HG03108 (cell line): Measurements from ENCODE around the gene RBP3.

Source experiments
- ATAC-seq: cut with Tn5 transposase; IDR thresholded peaks from one replicate; pipeline ENCODE4 v1.9.1; 2021; ENCODE audit warnings: moderate library complexity; ENCODE audit not compliant: unreplicated experiment

The RBP3 gene

DNA sequence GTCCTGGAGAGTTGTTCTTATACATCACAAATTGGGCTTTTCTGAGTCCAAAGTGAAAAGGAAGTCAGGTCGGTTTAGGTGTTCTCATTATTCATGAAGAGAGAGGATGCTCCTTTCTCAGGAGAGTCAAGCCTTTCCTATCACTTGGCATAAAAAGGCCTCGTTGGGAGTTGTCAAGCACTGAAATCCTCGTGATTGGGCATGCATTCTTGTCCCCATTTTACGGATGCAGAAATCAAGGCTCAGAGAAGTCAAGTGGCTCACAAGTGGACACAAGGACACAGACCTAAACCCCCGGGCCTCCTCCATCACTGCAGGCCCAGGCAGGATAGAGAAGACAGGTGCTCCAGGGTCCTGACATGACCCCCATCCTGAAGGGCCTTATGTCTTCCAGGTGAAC lies 8.5 kb downstream of the RBP3 start:
- ATAC-seq = no peak

GRCh38 chr10:47357131-47357582 lies 9.0 kb downstream of the RBP3 start:
- ATAC-seq = no peak

- ATAC-seq = no peak
Observed at GRCh38 chr10:47357911-47358310, 9.7 kb downstream of the RBP3 start.

- no peak for ATAC-seq
Observed at GRCh38 chr10:47358457-47358856, 10.3 kb downstream of the RBP3 start.

- ATAC-seq = no peak
Observed at GRCh38 chr10:47359101-47359500, 10.9 kb downstream of the RBP3 start.

DNA sequence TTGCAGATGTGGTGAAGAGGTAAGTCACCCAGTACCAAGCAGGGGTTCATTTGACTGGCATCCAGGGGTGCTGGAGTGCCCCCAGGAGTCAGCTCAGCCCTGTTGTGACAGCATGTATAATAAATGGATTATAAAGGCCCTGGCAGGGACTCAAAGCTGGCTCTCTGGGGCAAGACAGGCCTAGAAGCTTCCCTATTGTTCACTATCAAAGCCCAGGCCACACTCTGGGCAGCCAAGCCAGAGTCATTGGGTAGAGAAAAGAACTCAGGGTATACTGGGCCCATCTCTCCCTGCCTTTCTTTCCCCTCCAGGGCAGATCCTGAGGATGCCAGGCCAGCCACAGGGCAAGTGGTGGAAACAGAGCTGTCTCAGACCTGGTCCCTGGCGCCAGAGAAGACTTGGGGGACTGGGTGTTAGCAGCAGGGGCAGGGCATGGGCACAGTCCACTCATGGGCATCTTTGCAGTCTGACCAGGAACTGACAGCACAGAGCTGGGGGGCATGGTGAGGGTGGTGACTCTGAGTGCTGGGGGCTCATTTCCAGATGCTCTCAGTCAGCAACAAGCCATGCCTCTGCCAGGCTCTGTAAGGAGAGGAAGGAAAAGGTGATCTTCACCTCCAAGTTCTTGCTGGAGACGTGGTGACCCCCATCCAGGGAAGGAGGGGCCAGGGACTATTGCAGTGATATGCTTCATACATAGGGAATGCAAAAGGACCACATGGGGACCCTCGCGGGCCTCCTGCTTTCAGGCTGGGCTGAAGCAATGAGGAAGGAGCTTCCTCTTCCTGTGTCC lies 11.7 kb downstream of the RBP3 start:
- ATAC-seq = no peak

DNA sequence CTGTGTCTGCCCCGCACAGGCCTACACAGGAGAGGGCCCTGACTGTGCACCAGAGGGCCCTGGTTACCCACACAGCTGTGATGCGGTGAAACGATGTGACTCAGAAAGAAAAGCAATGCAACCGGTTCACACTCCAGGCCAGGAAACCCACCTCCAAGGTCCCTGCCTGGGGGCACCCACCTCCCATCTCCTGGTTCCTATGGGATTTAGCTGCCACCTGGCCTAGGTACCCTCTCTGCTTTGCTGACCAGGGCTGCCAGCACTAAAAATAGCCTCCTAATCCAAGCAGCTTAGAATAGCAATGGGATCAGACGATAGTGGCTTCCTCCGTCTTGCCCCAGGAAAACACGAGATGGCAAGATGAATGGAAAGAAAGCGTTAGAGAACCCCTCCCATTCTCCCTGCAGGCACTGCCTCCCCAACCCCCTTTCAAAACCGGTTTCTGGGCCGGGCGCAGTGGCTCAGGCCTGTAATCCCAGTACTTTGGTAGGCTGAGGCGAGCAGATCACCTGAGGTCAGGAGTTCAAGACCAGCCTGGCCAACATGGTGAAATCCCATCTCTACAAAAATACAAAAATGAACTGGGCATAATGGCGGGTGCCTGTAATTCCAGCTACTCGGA lies 12.4 kb downstream of the RBP3 start:
- no peak for ATAC-seq

DNA sequence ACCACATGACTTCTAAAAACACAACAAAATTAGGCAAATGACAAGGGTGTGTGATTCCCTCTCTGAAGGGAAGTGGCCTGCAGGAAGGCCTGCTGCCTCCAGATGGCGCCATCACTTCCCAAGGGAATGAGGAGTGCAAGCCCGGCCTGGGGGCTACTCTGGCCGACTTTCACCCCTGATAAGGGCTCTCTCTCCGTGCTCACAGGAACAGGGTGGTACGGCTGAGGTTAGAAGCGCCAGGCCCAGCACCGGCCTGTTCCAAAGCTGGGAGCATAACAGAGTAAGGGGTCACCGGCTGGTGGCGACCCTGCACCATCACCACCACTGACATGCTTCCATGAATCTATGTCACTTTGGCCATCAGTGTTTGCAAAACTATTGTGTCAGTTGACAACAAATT lies 13.1 kb downstream of the RBP3 start:
- no peak for ATAC-seq

DNA sequence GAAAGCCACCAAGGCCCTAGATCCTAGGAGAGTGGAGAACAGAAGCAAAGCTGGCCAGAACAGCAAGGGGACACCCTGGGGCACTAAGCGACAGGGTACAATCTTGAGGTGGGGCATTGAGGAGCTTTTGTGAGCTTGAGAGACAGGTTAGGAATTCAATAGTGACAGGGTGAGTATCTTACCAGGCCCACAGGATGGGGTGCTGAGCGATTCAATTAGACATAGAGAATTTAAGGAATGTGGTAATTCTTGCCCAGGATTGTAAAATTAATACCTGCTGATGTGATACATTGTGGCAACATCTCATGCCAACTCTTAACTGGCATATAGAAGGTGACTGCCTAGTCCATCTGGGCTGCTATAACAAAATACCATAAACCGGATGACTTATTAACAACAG lies 14.0 kb downstream of the RBP3 start:
- ATAC-seq = no peak

- ATAC-seq = no peak
Observed at GRCh38 chr10:47363781-47364180, 15.6 kb downstream of the RBP3 start.

DNA sequence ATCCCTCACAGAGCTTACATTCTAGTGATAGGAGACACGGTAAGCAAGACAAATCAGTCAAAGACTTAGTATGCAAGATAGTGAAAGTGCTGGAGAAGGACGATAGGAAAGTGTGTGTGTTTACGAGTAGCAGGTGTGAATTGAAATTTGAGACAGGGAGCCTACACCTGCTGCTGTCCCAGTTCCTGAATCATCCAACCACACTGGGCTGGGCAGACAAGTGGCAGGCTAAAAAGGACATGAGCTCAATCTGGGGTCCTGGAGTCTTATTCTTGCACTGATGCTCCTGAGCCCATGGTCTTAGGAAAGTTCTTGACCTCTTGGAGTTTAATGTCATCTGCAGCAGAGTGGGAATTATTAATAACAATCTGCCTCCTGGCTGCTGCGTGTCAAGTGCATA lies 16.2 kb downstream of the RBP3 start:
- ATAC-seq = no peak

DNA sequence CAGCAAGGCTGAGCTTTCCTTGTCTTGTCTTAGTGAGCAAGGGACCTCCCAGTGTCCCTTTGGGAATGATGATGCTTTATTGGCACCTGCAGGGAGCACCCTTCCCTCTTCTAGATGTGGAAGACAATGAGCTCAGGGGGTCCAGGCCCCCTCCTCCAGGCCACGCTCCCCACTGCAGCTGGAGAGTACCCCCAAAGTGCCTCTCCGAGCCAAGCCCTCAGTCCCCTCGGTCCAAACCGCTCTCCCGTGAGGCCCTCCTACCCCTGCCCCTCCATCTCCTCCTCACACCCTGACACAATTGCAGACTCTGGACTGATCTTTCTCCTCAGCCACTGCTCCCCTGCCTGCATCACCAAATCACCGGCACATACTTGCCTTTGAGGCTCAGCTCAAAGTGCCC lies 16.7 kb downstream of the RBP3 start:
- no peak for ATAC-seq

- no peak for ATAC-seq
Observed at GRCh38 chr10:47365431-47366180, 17.4 kb downstream of the RBP3 start.

DNA sequence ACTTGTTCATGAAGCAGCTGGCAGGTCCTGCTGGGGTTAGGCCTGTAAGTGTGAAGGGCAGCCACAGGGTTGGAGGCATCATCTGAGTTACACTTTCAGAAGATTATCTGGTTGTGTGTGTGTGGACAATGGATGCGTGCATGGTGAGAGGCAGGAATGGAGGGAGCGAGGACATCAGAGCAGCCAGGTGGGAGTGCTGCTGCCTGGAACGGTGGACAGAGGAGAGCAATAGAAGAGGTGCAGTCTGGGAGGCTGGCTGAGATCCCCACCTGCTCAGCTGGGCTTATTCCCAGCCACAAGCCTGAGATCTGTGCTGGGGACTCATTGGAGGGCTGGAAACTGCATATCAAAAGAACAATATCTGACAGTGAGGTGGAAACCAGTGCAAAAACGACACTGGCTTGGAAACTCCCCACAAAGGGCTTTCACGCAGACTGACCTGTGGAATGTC lies 18.0 kb downstream of the RBP3 start:
- no peak for ATAC-seq

DNA sequence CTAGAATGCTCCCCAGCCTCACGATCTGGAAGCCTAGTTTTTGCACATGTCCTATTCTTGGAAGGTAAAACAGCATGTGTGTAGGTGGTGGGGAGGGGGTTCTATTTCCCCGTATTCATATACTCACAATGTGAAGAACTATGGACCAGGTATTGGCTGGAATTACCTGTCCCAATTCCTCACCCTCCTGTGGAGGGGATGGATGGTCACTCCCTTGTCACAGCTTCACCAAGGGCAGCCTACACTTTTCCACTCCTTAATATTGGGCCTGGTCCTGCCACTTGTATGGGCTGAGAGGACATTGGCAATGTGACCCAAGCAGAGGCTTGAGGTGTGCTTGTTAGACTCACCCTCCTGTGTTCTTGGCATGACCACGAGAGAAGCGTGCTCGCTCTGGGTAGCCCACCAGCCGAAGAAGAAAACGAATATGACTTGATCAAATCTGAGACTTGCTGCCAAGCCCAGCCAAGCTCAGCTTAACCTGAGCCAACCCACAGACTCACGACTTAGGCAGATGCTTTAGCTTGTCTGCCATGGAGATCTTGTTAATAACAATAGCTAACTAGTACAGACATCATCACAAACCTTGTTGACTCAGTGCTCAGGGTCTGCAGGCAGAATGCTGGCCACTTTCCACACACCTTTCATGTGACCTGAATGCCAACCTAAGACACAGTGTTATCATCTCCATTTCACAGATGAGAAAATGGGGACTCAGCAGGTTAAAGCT lies 18.7 kb downstream of the RBP3 start:
- no peak for ATAC-seq

DNA sequence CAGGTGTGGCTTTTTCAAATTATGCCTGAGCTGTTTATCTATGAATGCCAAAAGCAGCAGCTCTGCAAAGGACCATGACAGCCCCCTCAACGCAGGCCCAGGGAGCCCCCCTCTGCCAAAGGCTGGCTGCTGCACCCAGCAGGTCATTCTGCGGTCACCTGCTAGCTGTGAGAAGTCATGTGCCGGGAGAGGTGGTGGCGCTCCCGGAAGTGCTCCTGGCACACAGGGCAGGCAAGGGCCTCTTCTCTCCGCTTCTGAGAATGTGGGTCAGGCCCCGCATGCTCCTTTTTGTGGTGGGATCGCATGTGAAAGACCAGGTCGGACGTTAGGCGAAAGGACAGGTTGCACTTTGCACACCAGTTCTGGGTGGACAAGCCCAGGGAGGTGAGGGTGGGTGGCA lies 19.5 kb downstream of the RBP3 start:
- no peak for ATAC-seq

- ATAC-seq = no peak
Observed at GRCh38 chr10:47368431-47369180, 20.4 kb downstream of the RBP3 start.

DNA sequence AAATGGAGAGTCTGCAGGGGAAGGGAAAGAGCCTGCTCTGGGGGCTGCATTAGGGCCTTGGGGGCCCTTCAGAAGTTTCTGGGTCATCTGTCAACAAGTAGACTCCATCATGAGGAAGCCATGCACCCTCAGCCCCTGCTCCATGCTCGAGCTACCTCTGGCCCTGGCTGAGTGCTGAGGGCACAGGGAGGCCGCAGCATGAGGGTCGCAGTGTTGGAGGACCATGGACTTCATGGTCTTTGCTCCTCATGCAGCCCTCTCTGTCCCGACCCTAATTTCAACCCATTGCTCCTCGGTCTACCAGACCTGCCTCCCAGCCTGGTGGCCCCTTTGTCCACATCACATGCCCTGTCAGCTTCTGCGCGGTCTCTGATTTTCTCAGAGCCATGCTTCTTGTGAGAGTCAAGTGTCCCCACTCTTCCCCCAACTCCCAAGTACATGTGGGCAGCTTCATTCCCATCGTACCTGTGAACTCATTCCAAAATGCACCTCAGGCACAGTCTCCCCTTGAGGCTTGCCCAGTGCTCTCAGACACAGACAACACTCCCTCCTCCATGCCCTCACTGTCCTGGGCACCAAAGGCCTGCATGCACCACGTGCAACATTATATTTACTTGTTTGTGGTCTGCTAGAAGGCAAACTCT lies 21.2 kb downstream of the RBP3 start:
- ATAC-seq = no peak

DNA sequence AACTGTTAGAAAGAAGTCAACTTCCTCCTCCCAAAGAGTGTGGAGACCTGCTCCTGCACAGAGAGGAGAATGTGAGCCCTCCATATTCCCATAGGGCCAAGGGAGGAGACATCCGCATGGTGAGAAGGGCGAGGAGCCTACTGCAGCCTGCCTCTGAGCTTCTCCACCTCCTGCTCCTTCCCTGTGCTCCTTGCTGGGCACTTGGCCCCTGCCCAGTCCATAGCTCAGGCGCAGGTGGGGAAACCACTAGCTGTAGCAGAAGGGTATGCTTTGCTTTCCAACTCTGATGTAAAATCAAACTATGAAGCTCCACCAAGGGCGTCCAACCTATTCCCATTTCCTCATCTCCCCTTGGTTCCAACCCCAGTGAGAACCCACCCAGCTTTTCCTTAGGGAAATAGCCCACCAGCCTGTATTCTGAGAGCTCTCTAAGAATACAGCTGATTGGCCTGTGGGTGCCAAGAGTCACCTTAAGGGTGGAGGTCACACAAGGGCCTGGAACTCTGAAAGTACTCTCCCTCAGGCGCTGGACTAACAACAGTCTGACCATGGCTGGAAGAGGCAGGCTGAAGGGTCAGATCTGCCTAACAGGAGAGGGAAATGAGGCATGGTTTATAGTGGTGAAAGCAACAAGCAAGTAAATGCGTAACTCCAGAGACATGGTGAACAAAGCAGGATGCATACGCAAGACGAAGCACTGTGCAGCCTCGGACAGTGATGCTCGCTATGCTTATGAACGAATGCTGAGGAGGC lies 22.0 kb downstream of the RBP3 start:
- no peak for ATAC-seq
